Measurements from ENCODE around the gene CENPP. TPM values are rescaled to one million over a fixed set of nuclear protein-coding genes. Genes with fewer than 3 reads are reported as not detected.

The CENPP gene
- total RNA-seq, 1 experiment from 2014 or later, result 7.2 TPM

DNA sequence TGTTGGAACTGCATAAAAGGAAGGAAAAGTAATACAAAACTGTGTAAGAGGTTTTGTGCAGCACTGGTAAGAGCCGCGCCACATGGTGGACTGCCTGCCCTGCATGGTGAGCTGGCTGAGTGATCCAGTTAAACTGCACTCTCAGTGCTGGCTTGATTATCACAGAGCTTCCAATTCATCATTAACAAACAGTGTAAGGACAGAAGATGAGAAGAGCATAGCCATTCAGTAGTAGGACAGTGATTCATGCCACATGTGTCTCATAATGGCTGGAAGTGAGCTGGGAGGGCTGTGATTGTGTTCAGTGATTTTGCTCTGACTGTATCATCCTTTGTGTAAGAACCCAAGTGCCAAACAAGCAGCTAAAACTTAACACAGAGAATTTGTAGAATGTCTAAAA lies 142.5 kb downstream of the CENPP start:
- no TSS peak for BruUV-seq (replicated peaks)
- Mint-ChIP-seq H3K4me1 (ENCODE audit: low read depth, unreplicated experiment) (no peaks in the 10 kb centered on the region), H3K27me3 (ENCODE audit: unreplicated experiment) (no peaks in the 10 kb centered on the region), H3K9me3 (ENCODE audit: low read depth, unreplicated experiment) (no peaks in the 10 kb centered on the region), H3K36me3 (ENCODE audit: insufficient read depth, unreplicated experiment) (no peaks in the 10 kb centered on the region), H3K4me3 (ENCODE audit: low read depth, unreplicated experiment) (no peak overlapping the region), H3K27ac (ENCODE audit: unreplicated experiment) (no peak overlapping the region)
- DNase-seq, result no peak
- intact Hi-C loops (cut with micrococcal nuclease; ENCODE audit: unreplicated experiment), result no loop called here
- TF ChIP-seq, protein P1, sequence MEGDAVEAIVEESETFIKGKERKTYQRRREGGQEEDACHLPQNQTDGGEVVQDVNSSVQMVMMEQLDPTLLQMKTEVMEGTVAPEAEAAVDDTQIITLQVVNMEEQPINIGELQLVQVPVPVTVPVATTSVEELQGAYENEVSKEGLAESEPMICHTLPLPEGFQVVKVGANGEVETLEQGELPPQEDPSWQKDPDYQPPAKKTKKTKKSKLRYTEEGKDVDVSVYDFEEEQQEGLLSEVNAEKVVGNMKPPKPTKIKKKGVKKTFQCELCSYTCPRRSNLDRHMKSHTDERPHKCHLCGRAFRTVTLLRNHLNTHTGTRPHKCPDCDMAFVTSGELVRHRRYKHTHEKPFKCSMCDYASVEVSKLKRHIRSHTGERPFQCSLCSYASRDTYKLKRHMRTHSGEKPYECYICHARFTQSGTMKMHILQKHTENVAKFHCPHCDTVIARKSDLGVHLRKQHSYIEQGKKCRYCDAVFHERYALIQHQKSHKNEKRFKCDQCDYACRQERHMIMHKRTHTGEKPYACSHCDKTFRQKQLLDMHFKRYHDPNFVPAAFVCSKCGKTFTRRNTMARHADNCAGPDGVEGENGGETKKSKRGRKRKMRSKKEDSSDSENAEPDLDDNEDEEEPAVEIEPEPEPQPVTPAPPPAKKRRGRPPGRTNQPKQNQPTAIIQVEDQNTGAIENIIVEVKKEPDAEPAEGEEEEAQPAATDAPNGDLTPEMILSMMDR (IDR thresholded peaks at IDR 0.05; ENCODE audit: unreplicated experiment), result no peak
- CTCF ChIA-PET, result no interaction called here

DNA sequence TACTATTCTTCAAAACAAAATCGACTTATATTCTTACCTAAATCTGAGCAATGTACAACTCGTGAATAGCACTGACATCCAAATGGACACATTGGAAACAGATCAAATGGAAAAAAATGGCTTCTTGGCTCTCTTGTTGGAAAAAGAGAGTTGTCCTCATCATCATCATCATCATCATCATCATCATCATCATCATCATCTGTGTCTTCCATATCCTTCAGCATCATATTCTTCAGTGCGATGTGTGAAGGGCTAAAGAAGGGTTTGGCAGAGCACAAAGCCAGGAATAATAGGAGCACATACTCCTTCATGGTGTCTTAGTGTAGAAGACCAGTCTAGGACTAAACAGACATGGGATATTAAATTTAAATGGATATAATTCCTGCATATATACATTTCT lies 148.8 kb downstream of the CENPP start:
- DNase-seq, result no peak
- no peaks in the 10 kb centered on the region for H3K4me1 Mint-ChIP-seq (ENCODE audit: low read depth, unreplicated experiment)
- TF ChIP-seq, protein P1 (IDR thresholded peaks at IDR 0.05; ENCODE audit: unreplicated experiment), result no peak
- no peak overlapping the region for H3K27ac Mint-ChIP-seq (ENCODE audit: unreplicated experiment)
- H3K9me3 Mint-ChIP-seq (ENCODE audit: low read depth, unreplicated experiment), result no peaks in the 10 kb centered on the region
- CTCF ChIA-PET, result no interaction called here
- no peak overlapping the region for H3K4me3 Mint-ChIP-seq (ENCODE audit: low read depth, unreplicated experiment)
- no peaks in the 10 kb centered on the region for H3K36me3 Mint-ChIP-seq (ENCODE audit: insufficient read depth, unreplicated experiment)
- no TSS peak for BruUV-seq (replicated peaks)
- H3K27me3 Mint-ChIP-seq (ENCODE audit: unreplicated experiment), result no peaks in the 10 kb centered on the region
- intact Hi-C loops (cut with micrococcal nuclease; ENCODE audit: unreplicated experiment), result no loop called here

DNA sequence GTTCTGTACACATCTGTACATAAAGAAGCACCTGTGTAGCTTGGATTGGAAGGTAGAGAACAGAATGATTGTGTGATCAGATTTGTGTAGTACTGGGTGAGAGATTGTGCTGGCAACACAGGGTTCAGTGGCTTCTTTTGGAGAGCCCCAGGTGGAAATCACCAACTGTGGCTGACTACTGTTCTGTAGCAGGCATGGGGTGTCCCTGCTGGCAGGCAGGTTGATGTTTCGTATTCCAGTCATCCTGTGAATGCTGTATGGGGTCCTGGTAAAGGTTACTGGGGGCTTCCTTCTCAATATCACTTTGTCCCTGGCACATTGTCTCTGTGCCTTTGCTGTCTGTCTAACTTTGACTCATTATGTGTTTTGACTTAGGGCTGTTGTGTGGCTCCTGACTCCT lies 151.2 kb downstream of the CENPP start:
- CTCF ChIA-PET, result no interaction called here
- intact Hi-C loops (cut with micrococcal nuclease; ENCODE audit: unreplicated experiment), result no loop called here
- DNase-seq, result no peak
- Mint-ChIP-seq H3K4me1 (ENCODE audit: low read depth, unreplicated experiment) (peaks cover 12% of the 10 kb centered on the region), H3K4me3 (ENCODE audit: low read depth, unreplicated experiment) (no peak overlapping the region), H3K36me3 (ENCODE audit: insufficient read depth, unreplicated experiment) (no peaks in the 10 kb centered on the region), H3K9me3 (ENCODE audit: low read depth, unreplicated experiment) (no peaks in the 10 kb centered on the region), H3K27ac (ENCODE audit: unreplicated experiment) (no peak overlapping the region), H3K27me3 (ENCODE audit: unreplicated experiment) (no peaks in the 10 kb centered on the region)
- no TSS peak for BruUV-seq (replicated peaks)
- TF ChIP-seq, protein P1 (IDR thresholded peaks at IDR 0.05; ENCODE audit: unreplicated experiment), result no peak

GRCh38 chr9:92478783-92479182 lies 153.0 kb downstream of the CENPP start:
- no peaks in the 10 kb centered on the region for H3K9me3 Mint-ChIP-seq (ENCODE audit: low read depth, unreplicated experiment)
- H3K36me3 Mint-ChIP-seq (ENCODE audit: insufficient read depth, unreplicated experiment), result no peaks in the 10 kb centered on the region
- no peak for DNase-seq
- no peaks in the 10 kb centered on the region for H3K27me3 Mint-ChIP-seq (ENCODE audit: unreplicated experiment)
- intact Hi-C loops (cut with micrococcal nuclease; ENCODE audit: unreplicated experiment), result no loop called here
- no peak overlapping the region for H3K4me3 Mint-ChIP-seq (ENCODE audit: low read depth, unreplicated experiment)
- TF ChIP-seq, protein P1 (IDR thresholded peaks at IDR 0.05; ENCODE audit: unreplicated experiment), result no peak
- H3K4me1 Mint-ChIP-seq (ENCODE audit: low read depth, unreplicated experiment), result peaks cover 15% of the 10 kb centered on the region
- H3K27ac Mint-ChIP-seq (ENCODE audit: unreplicated experiment), result no peak overlapping the region
- no TSS peak for BruUV-seq (replicated peaks)
- CTCF ChIA-PET, result no interaction called here

GRCh38 chr9:92479346-92479745 lies 153.6 kb downstream of the CENPP start:
- intact Hi-C loops (cut with micrococcal nuclease; ENCODE audit: unreplicated experiment), result no loop called here
- Mint-ChIP-seq H3K9me3 (ENCODE audit: low read depth, unreplicated experiment) (no peaks in the 10 kb centered on the region), H3K4me1 (ENCODE audit: low read depth, unreplicated experiment) (peaks cover 21% of the 10 kb centered on the region), H3K27ac (ENCODE audit: unreplicated experiment) (no peak overlapping the region), H3K27me3 (ENCODE audit: unreplicated experiment) (no peaks in the 10 kb centered on the region), H3K4me3 (ENCODE audit: low read depth, unreplicated experiment) (no peak overlapping the region), H3K36me3 (ENCODE audit: insufficient read depth, unreplicated experiment) (no peaks in the 10 kb centered on the region)
- TF ChIP-seq, protein P1 (IDR thresholded peaks at IDR 0.05; ENCODE audit: unreplicated experiment), result no peak
- CTCF ChIA-PET, result no interaction called here
- no peak for DNase-seq
- BruUV-seq (replicated peaks), result no TSS peak
